Measurements from ENCODE around the gene NTN1.

The NTN1 gene

DNA sequence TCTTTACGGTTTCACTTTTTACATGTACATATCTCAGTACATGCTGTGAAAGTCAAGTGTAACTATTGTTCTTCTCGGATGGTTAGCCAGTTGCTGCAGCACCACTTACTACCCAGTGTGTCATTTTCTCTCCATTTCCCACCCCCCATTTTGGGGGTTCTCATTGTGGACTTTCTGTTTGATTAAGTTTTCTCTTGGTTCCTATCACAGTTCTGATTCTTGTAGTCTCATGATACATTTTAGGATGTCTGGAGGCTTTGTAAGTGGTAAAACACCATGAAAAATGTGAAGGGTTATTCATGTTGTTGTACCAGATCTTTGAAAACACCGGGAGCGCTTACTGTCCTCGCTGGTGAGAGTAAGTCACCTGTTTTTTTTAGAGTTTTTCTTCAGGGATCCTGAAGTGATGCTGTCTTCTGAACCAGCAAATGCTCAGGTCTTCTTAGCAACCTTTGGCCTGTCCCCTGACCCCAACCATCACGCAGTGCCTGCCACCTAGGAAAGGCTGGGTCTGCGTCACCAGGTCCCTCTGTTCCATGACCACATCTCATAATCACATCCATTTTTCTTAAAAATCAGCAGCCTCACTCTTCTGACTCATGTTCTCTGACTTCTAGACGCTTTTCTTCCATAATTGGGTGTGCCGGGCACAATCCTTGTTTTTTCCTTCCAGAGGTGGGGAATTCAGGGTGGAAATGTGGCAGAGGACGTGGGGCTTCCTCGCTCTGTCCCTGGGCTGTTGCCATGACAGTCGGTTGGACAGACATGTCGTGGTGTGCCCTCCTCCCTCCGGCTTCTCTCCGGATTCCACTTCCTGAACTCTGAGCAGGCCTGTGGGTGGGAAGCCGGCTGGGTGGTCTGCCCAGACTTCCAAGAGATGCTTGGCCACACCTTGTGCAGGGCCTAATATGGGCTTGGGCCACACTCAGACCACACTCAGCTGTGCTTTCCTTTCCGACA is 102.6 kb downstream of the NTN1 start:
- Histone ChIP-seq H3K4me1 (ENCODE audit: control insufficient read depth, insufficient read depth, low read length) (no peaks in the 10 kb centered on the region), H3K36me3 (ENCODE audit: control insufficient read depth in 2 of 2, insufficient read depth in 1 of 2, low read length in 2 of 2) (no peaks in the 10 kb centered on the region; a peak in 1 of 3 replicates), H3K27ac (ENCODE audit: extremely low read depth, low read depth, low read length) (no peak overlapping the region), H3K4me3 (ENCODE audit: low read depth, low read length) (no peak overlapping the region), H3K9me3 (ENCODE audit: control insufficient read depth, insufficient read depth, low read depth, low read length) (no peaks in the 10 kb centered on the region)
- TF ChIP-seq ZNF658 (tag by site-specific recombination; IDR thresholded peaks at IDR 0.05) (no peak), MZF1 (tag by site-specific recombination; IDR thresholded peaks at IDR 0.05; ENCODE audit: borderline replicate concordance) (no peak), PRDM1 (tag by site-specific recombination; IDR thresholded peaks at IDR 0.05) (0 out of 2 replicates have a peak, but pooled peaks have one; percentile 31)
- ChIA-PET CTCF (interaction anchor here (0.6 kb wide), 1 partner anchor 137 kb away, joined by 3 read pairs; no protein-coding TSS in a partner anchor), POLR2A (no interaction called here)

DNA sequence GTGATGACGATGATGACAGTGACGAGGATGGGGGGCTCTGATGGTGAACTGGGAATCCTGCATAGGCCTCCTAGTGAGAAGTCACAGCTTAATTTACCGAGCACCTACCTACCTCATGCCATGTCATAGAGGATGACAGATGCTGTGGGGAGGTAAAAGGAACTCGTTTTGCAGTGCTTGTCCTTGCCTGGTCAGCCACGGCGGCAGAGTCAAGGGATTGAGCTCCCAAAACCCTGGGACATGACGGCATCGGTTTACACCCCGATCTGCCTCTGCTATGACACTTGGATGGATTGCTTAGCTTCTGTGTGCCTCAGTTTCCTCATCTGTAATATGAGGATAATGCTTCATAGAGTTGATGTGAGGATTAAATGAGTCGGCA is 103.2 kb downstream of the NTN1 start:
- Histone ChIP-seq H3K36me3 (ENCODE audit: control insufficient read depth in 2 of 2, insufficient read depth in 1 of 2, low read length in 2 of 2) (no peaks in the 10 kb centered on the region), H3K4me1 (ENCODE audit: control insufficient read depth, insufficient read depth, low read length) (no peaks in the 10 kb centered on the region), H3K27ac (ENCODE audit: extremely low read depth, low read depth, low read length) (no peak overlapping the region), H3K4me3 (ENCODE audit: low read depth, low read length) (no peak overlapping the region), H3K9me3 (ENCODE audit: control insufficient read depth, insufficient read depth, low read depth, low read length) (no peaks in the 10 kb centered on the region)
- CTCF ChIA-PET = interaction anchor here (0.6 kb wide), 2 partner anchors 137 to 875 kb away, joined by 3 read pairs; no protein-coding TSS in a partner anchor
- TF ChIP-seq ZNF701 (tag by site-specific recombination; IDR thresholded peaks at IDR 0.05) (no peak), ZNF585B (tag by site-specific recombination; IDR thresholded peaks at IDR 0.05) (no peak), ZNF391 (tag by site-specific recombination; IDR thresholded peaks at IDR 0.05; ENCODE audit: borderline replicate concordance, low read depth) (no peak), ZNF274 (IDR thresholded peaks at IDR 0.05; ENCODE audit: low read length) (no peak), ZNF274 (tag by site-specific recombination; IDR thresholded peaks at IDR 0.05; ENCODE audit: borderline replicate concordance) (no peak), ZNF426 (tag by site-specific recombination; IDR thresholded peaks at IDR 0.05) (no peak), ZNF10 (tag by site-specific recombination; IDR thresholded peaks at IDR 0.05) (no peak), ZNF292 (tag by site-specific recombination; IDR thresholded peaks at IDR 0.05; ENCODE audit: borderline replicate concordance, low read depth) (no peak)
- POLR2A ChIA-PET = no interaction called here

DNA sequence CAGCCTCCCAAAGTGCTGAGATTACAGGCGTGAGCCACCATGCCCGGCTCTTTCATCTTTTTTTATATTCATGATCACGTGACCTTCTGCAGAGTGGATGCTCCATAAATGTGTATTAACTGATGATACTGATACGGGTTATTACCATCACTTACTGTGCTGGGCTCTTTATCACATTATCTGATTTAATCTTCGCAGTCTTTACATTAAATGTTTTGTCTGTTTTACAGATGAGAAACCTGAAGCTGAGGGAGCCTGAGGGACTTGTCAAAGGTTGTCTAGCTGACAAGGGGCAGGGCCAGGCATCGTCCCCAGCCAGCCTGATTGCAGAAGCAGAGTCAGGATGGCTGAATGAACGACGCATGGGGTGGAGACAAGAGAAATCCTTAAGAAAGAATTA is 104.4 kb downstream of the NTN1 start:
- ChIA-PET POLR2A (no interaction called here), CTCF (interaction anchor here (1.1 kb wide), 1 partner anchor 68 kb away, joined by 4 read pairs; no protein-coding TSS in a partner anchor)
- H3K27ac ChIP-seq (ENCODE audit: extremely low read depth, low read depth, low read length) = no peak overlapping the region
- no peaks in the 10 kb centered on the region for H3K9me3 ChIP-seq (ENCODE audit: control insufficient read depth, insufficient read depth, low read depth, low read length)
- TF ChIP-seq ZNF248 (tag by site-specific recombination; IDR thresholded peaks at IDR 0.05) (no peak), TCF7L2 (IDR thresholded peaks at IDR 0.05; ENCODE audit: borderline replicate concordance, low read depth, low read length) (peak; percentile 82; the same call in 1 of the 2 replicates)
- no peak overlapping the region for H3K4me3 ChIP-seq (ENCODE audit: low read depth, low read length)
- no peaks in the 10 kb centered on the region for H3K36me3 ChIP-seq (ENCODE audit: control insufficient read depth in 2 of 2, insufficient read depth in 1 of 2, low read length in 2 of 2)
- H3K4me1 ChIP-seq (ENCODE audit: control insufficient read depth, insufficient read depth, low read length) = no peaks in the 10 kb centered on the region

DNA sequence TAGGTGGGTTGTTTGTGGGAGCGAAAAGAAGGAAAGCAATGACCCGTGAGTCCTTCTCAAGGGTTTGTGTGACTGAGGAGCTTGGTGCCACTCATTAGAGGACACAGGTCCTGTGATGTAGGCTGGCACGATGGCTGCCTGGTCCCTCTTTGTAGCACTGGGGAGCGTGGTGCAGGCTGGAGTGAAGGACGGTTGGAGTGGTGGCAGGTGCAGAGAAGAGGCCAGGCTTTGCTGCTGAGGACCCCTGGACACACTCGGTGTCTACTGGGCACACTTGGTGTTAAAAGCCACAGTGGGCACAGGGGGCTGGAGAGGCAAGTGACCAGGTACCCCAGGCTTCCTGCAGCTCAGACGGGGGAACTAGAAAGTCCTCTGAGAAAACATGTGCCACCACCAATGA is 106.0 kb downstream of the NTN1 start:
- ChIA-PET POLR2A (no interaction called here), CTCF (interaction anchor here (0.6 kb wide), 1 partner anchor 14 kb away, joined by 3 read pairs; no protein-coding TSS in a partner anchor)
- no peaks in the 10 kb centered on the region for H3K4me1 ChIP-seq (ENCODE audit: control insufficient read depth, insufficient read depth, low read length)
- no peaks in the 10 kb centered on the region for H3K36me3 ChIP-seq (ENCODE audit: control insufficient read depth in 2 of 2, insufficient read depth in 1 of 2, low read length in 2 of 2)
- H3K27ac ChIP-seq (ENCODE audit: extremely low read depth, low read depth, low read length) = no peak overlapping the region
- no peaks in the 10 kb centered on the region for H3K9me3 ChIP-seq (ENCODE audit: control insufficient read depth, insufficient read depth, low read depth, low read length)
- H3K4me3 ChIP-seq (ENCODE audit: low read depth, low read length) = no peak overlapping the region
- TF ChIP-seq ZBTB21 (tag by site-specific recombination; IDR thresholded peaks at IDR 0.05) (no peak), GLIS2 (tag by site-specific recombination; IDR thresholded peaks at IDR 0.05) (no peak), ZNF654 (tag by site-specific recombination; IDR thresholded peaks at IDR 0.05; ENCODE audit: low read depth) (no peak), ZSCAN23 (tag by site-specific recombination; IDR thresholded peaks at IDR 0.05) (no peak), ZNF311 (tag by site-specific recombination; IDR thresholded peaks at IDR 0.05; ENCODE audit: borderline replicate concordance) (no peak), HOXD13 (CRISPR knock-in tag; IDR thresholded peaks at IDR 0.05; ENCODE audit: borderline replicate concordance) (no peak)
- TF ChIP-seq, protein P1, sequence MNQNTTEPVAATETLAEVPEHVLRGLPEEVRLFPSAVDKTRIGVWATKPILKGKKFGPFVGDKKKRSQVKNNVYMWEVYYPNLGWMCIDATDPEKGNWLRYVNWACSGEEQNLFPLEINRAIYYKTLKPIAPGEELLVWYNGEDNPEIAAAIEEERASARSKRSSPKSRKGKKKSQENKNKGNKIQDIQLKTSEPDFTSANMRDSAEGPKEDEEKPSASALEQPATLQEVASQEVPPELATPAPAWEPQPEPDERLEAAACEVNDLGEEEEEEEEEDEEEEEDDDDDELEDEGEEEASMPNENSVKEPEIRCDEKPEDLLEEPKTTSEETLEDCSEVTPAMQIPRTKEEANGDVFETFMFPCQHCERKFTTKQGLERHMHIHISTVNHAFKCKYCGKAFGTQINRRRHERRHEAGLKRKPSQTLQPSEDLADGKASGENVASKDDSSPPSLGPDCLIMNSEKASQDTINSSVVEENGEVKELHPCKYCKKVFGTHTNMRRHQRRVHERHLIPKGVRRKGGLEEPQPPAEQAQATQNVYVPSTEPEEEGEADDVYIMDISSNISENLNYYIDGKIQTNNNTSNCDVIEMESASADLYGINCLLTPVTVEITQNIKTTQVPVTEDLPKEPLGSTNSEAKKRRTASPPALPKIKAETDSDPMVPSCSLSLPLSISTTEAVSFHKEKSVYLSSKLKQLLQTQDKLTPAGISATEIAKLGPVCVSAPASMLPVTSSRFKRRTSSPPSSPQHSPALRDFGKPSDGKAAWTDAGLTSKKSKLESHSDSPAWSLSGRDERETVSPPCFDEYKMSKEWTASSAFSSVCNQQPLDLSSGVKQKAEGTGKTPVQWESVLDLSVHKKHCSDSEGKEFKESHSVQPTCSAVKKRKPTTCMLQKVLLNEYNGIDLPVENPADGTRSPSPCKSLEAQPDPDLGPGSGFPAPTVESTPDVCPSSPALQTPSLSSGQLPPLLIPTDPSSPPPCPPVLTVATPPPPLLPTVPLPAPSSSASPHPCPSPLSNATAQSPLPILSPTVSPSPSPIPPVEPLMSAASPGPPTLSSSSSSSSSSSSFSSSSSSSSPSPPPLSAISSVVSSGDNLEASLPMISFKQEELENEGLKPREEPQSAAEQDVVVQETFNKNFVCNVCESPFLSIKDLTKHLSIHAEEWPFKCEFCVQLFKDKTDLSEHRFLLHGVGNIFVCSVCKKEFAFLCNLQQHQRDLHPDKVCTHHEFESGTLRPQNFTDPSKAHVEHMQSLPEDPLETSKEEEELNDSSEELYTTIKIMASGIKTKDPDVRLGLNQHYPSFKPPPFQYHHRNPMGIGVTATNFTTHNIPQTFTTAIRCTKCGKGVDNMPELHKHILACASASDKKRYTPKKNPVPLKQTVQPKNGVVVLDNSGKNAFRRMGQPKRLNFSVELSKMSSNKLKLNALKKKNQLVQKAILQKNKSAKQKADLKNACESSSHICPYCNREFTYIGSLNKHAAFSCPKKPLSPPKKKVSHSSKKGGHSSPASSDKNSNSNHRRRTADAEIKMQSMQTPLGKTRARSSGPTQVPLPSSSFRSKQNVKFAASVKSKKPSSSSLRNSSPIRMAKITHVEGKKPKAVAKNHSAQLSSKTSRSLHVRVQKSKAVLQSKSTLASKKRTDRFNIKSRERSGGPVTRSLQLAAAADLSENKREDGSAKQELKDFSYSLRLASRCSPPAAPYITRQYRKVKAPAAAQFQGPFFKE (tag by site-specific recombination; IDR thresholded peaks at IDR 0.05; ENCODE audit: borderline replicate concordance) = no peak
- TF ChIP-seq, protein P2, sequence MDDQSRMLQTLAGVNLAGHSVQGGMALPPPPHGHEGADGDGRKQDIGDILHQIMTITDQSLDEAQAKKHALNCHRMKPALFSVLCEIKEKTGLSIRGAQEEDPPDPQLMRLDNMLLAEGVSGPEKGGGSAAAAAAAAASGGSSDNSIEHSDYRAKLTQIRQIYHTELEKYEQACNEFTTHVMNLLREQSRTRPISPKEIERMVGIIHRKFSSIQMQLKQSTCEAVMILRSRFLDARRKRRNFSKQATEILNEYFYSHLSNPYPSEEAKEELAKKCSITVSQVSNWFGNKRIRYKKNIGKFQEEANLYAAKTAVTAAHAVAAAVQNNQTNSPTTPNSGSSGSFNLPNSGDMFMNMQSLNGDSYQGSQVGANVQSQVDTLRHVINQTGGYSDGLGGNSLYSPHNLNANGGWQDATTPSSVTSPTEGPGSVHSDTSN (CRISPR knock-in tag; IDR thresholded peaks at IDR 0.05) = no peak

Data from HEK293 (cell line).